K562 (cell line): ENCODE results near the gene DYNC2H1. TPM values are rescaled to one million over a fixed set of nuclear protein-coding genes. Genes with fewer than 3 reads are reported as not detected.

Experiments used
- ATAC-seq: fragments of 200-7000 bp; cut with Tn5 transposase; 3 replicates; pipeline ENCODE4 v1.9.1; 2020; ENCODE audit warnings: moderate library complexity
- BruUV-seq: library from RNA; stranded (reverse); fragments of 400-500 nt; replicated peaks from 2 replicates; lab custom pipeline; 2021; lab: Mats Ljungman, UMichigan
- CTCF ChIA-PET: fragments of 300-600 bp; formaldehyde crosslinking; extraction: SDS; loops from one replicate; lab custom pipeline; 2021; ENCODE audit warnings: low intra/inter-chr PET ratio; lab: Yijun Ruan, JAX
- POLR2A ChIA-PET: fragments of 300-600, 350-650 bp; sonication (Branson Sonifier 250); formaldehyde crosslinking; extraction: SDS; loops from one replicate; lab custom pipeline; 2021; ENCODE audit warnings: antibody characterized with exemption, inconsistent platforms; lab: Yijun Ruan, JAX
- DNase-seq, 4 experiments: peaks; one replicate each; pipeline versions ENCODE4 v3.0.0 to v3.0.0-alpha.2; 2011 to 2018; ENCODE audit warnings: low spot score in 3 of 4, mixed read lengths in 3 of 4; ENCODE audit errors: extremely low read depth in 1 of 4
- FAIRE-seq: peaks from 2 replicates; lab custom pipeline; 2011; peaks lifted over from hg19 to GRCh38; lab: Jason Lieb, UNC
- H2AFZ ChIP-seq: 2 replicates; pipeline ENCODE4 v1.6.0; 2011; ENCODE audit warnings: low read depth, low read length, control low read depth, inconsistent platforms
- H3K27ac ChIP-seq: fragments of 200-600 bp; 3 replicates; pipeline ENCODE4 v1.8.0; 2011; ENCODE audit warnings: low read depth, mild to moderate bottlenecking, control low read depth, inconsistent platforms, low read length, moderate library complexity, mixed read lengths; ENCODE audit errors: extremely low read depth
- H3K27me3 ChIP-seq, 2 experiments: fragments of 300-600 bp in 1 of 2; 2 replicates in 1 of 2; 3 replicates in 1 of 2; pipeline versions ENCODE4 v1.6.0 to v1.8.0; 2011; ENCODE audit warnings: inconsistent platforms in 2 of 2, low read length in 2 of 2, mild to moderate bottlenecking in 1 of 2, mixed read lengths in 1 of 2, moderate library complexity in 1 of 2; ENCODE audit not compliant: control insufficient read depth in 2 of 2, insufficient read depth in 2 of 2
- H3K36me3 ChIP-seq: fragments of 300-600 bp; 3 replicates; pipeline ENCODE4 v1.8.0; 2011; ENCODE audit warnings: mild to moderate bottlenecking, low read length, inconsistent platforms; ENCODE audit not compliant: control insufficient read depth, insufficient read depth
- H3K4me1 ChIP-seq, 2 experiments: fragments of 200-600 bp in 1 of 2; replicated peaks in 1 of 2; 2 replicates in 1 of 2; 3 replicates in 1 of 2; pipeline versions ENCODE4 v1.5.1 to v1.8.0; 2011; ENCODE audit warnings: inconsistent platforms in 2 of 2, low read length in 2 of 2, mild to moderate bottlenecking in 1 of 2, mixed read lengths in 1 of 2, moderate library complexity in 1 of 2; ENCODE audit not compliant: control insufficient read depth in 2 of 2, insufficient read depth in 2 of 2
- H3K4me2 ChIP-seq: 2 replicates; pipeline ENCODE4 v1.6.1; 2011; ENCODE audit warnings: low read length, control low read depth, inconsistent platforms, mixed read lengths; ENCODE audit not compliant: insufficient read depth
- H3K4me3 ChIP-seq: fragments of 200-600 bp; sonication (generic), shearing (Covaris generic); 2 replicates; pipeline ENCODE4 v1.5.1; 2016; ENCODE audit warnings: control low read depth, inconsistent platforms
- H3K79me2 ChIP-seq: fragments of 200-600 bp; 3 replicates; pipeline ENCODE4 v1.8.0; 2011; ENCODE audit warnings: low read length, inconsistent platforms; ENCODE audit not compliant: control insufficient read depth, insufficient read depth
- H3K9ac ChIP-seq, 2 experiments: 2 replicates each; pipeline versions ENCODE4 v1.6.0 to v1.6.1; 2011; ENCODE audit warnings: low read depth in 2 of 2, low read length in 2 of 2, control low read depth in 1 of 2, inconsistent platforms in 1 of 2, mild to moderate bottlenecking in 1 of 2, mixed read lengths in 1 of 2; ENCODE audit not compliant: insufficient read depth in 1 of 2
- H3K9me1 ChIP-seq: one replicate; pipeline ENCODE4 v1.6.0; 2011; ENCODE audit warnings: inconsistent platforms, mild to moderate bottlenecking, low read length, moderate library complexity; ENCODE audit not compliant: control insufficient read depth, insufficient read depth
- H3K9me3 ChIP-seq: replicated peaks from 2 replicates; pipeline ENCODE4 v1.5.1; 2011; ENCODE audit warnings: low read depth, low read length, inconsistent platforms; ENCODE audit not compliant: control insufficient read depth, insufficient read depth
- H4K20me1 ChIP-seq: replicated peaks from 2 replicates; pipeline ENCODE4 v1.6.1; 2011; ENCODE audit warnings: low read length, inconsistent platforms, mixed read lengths; ENCODE audit not compliant: control insufficient read depth, insufficient read depth
- CBFA2T2 ChIP-seq: fragments of 450-650 bp; conservative IDR thresholded peaks from 2 replicates; pipeline ENCODE4 v1.6.1; 2017; ENCODE audit warnings: mild to moderate bottlenecking
- CBX2 ChIP-seq: fragments of 200-600 bp; sonication (generic); IDR thresholded peaks from one replicate; pipeline ENCODE4 v1.6.1; 2012; ENCODE audit warnings: mild to moderate bottlenecking, low read length, inconsistent platforms; ENCODE audit not compliant: insufficient read depth, poor library complexity, severe bottlenecking
- CC2D1A ChIP-seq: fragments of 450-650 bp; IDR thresholded peaks from 2 replicates; pipeline ENCODE4 v1.6.1; 2017; ENCODE audit warnings: mild to moderate bottlenecking
- CHD1 ChIP-seq: fragments of 200-600 bp; sonication (generic); IDR thresholded peaks from one replicate; pipeline ENCODE4 v1.6.1; 2012; ENCODE audit warnings: mild to moderate bottlenecking, moderate library complexity, low read length, inconsistent platforms
- EP400 ChIP-seq: fragments of 450-650 bp; IDR thresholded peaks from 2 replicates; pipeline ENCODE4 v1.6.1; 2017; ENCODE audit warnings: antibody characterized with exemption, mild to moderate bottlenecking, moderate library complexity
- ERF ChIP-seq: fragments of 450-650 bp; formaldehyde crosslinking; IDR thresholded peaks from 2 replicates; pipeline ENCODE4 v1.4.0; 2020; ENCODE audit warnings: mild to moderate bottlenecking, mixed read lengths
- JUN ChIP-seq, 2 experiments: sonication (generic) in 1 of 2; formaldehyde crosslinking in 1 of 2; IDR thresholded peaks; 2 replicates each; pipeline versions ENCODE4 v1.6.1 to v1.8.0; 2012 to 2022; ENCODE audit warnings: borderline replicate concordance in 2 of 2, mild to moderate bottlenecking in 2 of 2, improper control_type of control experiment in 1 of 2, low read depth in 1 of 2, low read length in 1 of 2, missing genetic modification reagents in 1 of 2
- MAFK ChIP-seq: IDR thresholded peaks from 2 replicates; pipeline ENCODE4 v1.6.1; 2011; ENCODE audit warnings: low read length, improper control_type of control experiment
- NCOA4 ChIP-seq: fragments of 450-650 bp; IDR thresholded peaks from 2 replicates; pipeline ENCODE4 v1.6.1; 2018; ENCODE audit warnings: mild to moderate bottlenecking; ENCODE audit not compliant: partially characterized antibody
- PHF8 ChIP-seq: fragments of 200-600 bp; sonication (generic); IDR thresholded peaks from 2 replicates; pipeline ENCODE4 v1.6.1; 2012; ENCODE audit warnings: mixed run types, mild to moderate bottlenecking, inconsistent platforms, low read length, moderate library complexity, borderline replicate concordance
- POLR2A ChIP-seq: fragments of 450-650 bp; conservative IDR thresholded peaks from 2 replicates; pipeline ENCODE4 v1.6.1; 2016
- RBM34 ChIP-seq: fragments of 200-400 bp; formaldehyde crosslinking; IDR thresholded peaks from 2 replicates; pipeline ENCODE4 v1.6.1; 2018; ENCODE audit warnings: low read length, borderline replicate concordance; ENCODE audit not compliant: insufficient read depth
- ZNF586 ChIP-seq: fragments of 450-650 bp; formaldehyde crosslinking; conservative IDR thresholded peaks from 2 replicates; pipeline ENCODE4 v1.4.0; 2020; ENCODE audit warnings: mild to moderate bottlenecking, moderate library complexity
- WGBS: fragments of 100-300 bp; shearing (Covaris generic); methylation state at CpG from one replicate; pipeline ENCODE4 v1.1.6; 2016; ENCODE audit warnings: low coverage, mixed read lengths; ENCODE audit not compliant: insufficient coverage; ENCODE audit errors: missing lambda C conversion rate; 5-methylcytosine and 5-hydroxymethylcytosine counted together
- in situ Hi-C: fragments of 300-500 bp; cut with MboI; formaldehyde crosslinking; loops from 4 replicates; pipeline ENCODE4 v1.15.0; 2018; ENCODE audit warnings: inconsistent platforms, mixed read lengths
- intact Hi-C: fragments of 100-400 bp; cut with micrococcal nuclease; formaldehyde crosslinking; loops from 2 replicates; pipeline ENCODE4 v1.14.2; 2022
- polyA plus RNA-seq, 8 experiments: library from polyadenylated mRNA; depleted of rRNA in 4 of 8; stranded (reverse) in 5 of 8; unstranded in 3 of 8; fragments of >200 nt; fragmentation: Nextera tagmentation in 2 of 8; fragmentation: Illumina TruSeq in 1 of 8; extraction: Ambion mirVana in 2 of 8; extraction: Trizol in 1 of 8; gene quantifications; 2 replicates each; pipeline versions ENCODE4 v1.2.1 to v1.2.3, GENCODE V29; 2011 to 2014; ENCODE audit warnings: inconsistent platforms in 1 of 8, missing spikeins in 1 of 8
- total RNA-seq, 7 experiments: library from RNA; depleted of rRNA in 6 of 7; stranded (reverse); fragments of >200 nt in 6 of 7; fragmentation: Illumina TruSeq in 2 of 7; extraction: Trizol in 2 of 7; gene quantifications; 2 replicates each; pipeline versions ENCODE4 v1.2.1 to v1.2.3, GENCODE V29; 2011 to 2021; ENCODE audit warnings: low replicate concordance in 1 of 7
- TF ChIP-seq, protein P1 (sequence below): fragments of 150-350 bp; conservative IDR thresholded peaks from 2 replicates; pipeline ENCODE4 v1.6.1; 2014; ENCODE audit warnings: low read length

The DYNC2H1 gene
- total and polyA plus RNA-seq, 9 of the 15 experiments (the other 6 are each of a cell fraction or from before 2014, with no cell fraction given) = 0.08 to 0.64 (median 0.20) TPM

DNA sequence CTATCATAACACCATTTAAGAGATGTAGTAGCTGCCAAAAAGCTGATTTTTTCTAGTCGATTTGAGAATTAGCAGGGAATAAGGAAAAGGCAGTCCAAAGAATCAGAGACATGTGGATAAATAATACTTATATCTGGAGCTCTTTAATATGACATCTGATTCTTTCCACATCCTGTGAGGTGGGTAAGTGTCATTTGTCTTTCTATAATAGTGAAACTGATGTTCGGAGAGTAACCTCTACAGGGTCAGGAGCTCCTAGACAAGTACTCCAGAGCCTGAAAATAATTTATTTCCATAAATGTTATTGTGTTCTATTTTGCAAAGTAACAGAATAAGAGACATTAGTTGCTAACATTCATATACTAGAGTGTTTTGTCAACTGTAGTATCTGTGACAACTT, 367.6 kb downstream of the DYNC2H1 start:
- no peaks in the 10 kb centered on the region for H3K9me3 ChIP-seq
- H3K9me1 ChIP-seq = no peaks in the 10 kb centered on the region
- WGBS = 0% methylated on average over 2 of the region's 2 CpGs
- FAIRE-seq (no peak), DNase-seq (no peak), ATAC-seq (no peak)
- no peak overlapping the region for H2AFZ ChIP-seq
- no peaks in the 10 kb centered on the region for H3K27me3 ChIP-seq
- H3K4me2 ChIP-seq = no peak overlapping the region
- H3K4me1 ChIP-seq = no peaks in the 10 kb centered on the region
- TF ChIP-seq CC2D1A (no peak), PHF8 (no peak)
- in situ Hi-C loops = no loop called here
- no peaks in the 10 kb centered on the region for H3K36me3 ChIP-seq
- ChIA-PET CTCF (no interaction called here), POLR2A (no interaction called here)
- no peaks in the 10 kb centered on the region for H4K20me1 ChIP-seq
- H3K27ac ChIP-seq = no peak overlapping the region
- intact Hi-C loops = no loop called here
- H3K79me2 ChIP-seq = no peaks in the 10 kb centered on the region
- no peak overlapping the region for H3K9ac ChIP-seq
- no TSS peak for BruUV-seq
- H3K4me3 ChIP-seq = no peak overlapping the region

DNA sequence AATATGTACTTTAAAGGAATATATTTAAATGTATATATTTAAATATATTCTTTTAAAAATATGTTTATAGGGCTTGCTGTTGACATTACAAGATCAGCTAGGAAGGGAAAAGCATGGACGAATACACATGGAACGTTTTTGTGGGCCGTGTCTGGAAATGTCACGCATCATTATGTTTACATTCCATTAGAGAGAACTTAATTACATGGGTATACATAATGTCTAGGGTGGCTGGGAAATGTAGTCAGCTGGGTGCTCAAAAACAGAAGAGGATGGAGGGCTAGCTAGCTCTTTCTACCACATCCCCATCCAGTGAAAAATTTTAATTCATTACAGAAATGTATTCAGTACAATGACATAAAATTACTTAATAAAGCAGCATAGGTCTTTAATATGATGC, 371.2 kb downstream of the DYNC2H1 start:
- POLR2A ChIA-PET = no interaction called here
- TF ChIP-seq ZNF586 (no peak), EP400 (no peak), CBFA2T2 (no peak), MAFK (no peak), CBX2 (no peak), CHD1 (no peak), ERF (CRISPR knock-in tag) (no peak), NCOA4 (no peak), JUN (IDR thresholded peaks at IDR 0.05; ENCODE audit: borderline replicate concordance, low read depth, low read length) (no peak), JUN (CRISPR knock-in tag; IDR thresholded peaks at IDR 0.05; ENCODE audit: borderline replicate concordance) (no peak), POLR2A (no peak), RBM34 (no peak)
- TF ChIP-seq, protein P1, sequence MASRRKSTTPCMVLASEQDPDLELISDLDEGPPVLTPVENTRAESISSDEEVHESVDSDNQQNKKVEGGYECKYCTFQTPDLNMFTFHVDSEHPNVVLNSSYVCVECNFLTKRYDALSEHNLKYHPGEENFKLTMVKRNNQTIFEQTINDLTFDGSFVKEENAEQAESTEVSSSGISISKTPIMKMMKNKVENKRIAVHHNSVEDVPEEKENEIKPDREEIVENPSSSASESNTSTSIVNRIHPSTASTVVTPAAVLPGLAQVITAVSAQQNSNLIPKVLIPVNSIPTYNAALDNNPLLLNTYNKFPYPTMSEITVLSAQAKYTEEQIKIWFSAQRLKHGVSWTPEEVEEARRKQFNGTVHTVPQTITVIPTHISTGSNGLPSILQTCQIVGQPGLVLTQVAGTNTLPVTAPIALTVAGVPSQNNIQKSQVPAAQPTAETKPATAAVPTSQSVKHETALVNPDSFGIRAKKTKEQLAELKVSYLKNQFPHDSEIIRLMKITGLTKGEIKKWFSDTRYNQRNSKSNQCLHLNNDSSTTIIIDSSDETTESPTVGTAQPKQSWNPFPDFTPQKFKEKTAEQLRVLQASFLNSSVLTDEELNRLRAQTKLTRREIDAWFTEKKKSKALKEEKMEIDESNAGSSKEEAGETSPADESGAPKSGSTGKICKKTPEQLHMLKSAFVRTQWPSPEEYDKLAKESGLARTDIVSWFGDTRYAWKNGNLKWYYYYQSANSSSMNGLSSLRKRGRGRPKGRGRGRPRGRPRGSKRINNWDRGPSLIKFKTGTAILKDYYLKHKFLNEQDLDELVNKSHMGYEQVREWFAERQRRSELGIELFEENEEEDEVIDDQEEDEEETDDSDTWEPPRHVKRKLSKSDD = no peak

More for the DNA sequence above, 371.2 kb downstream of the DYNC2H1 start:
- FAIRE-seq = no peak
- CTCF ChIA-PET = no interaction called here
- Histone ChIP-seq H3K4me2 (no peak overlapping the region), H3K27ac (no peak overlapping the region), H3K9me3 (no peaks in the 10 kb centered on the region), H3K4me1 (no peaks in the 10 kb centered on the region), H2AFZ (no peak overlapping the region), H3K36me3 (no peaks in the 10 kb centered on the region), H3K9ac (no peak overlapping the region), H3K4me3 (no peak overlapping the region), H3K9me1 (no peaks in the 10 kb centered on the region), H4K20me1 (no peaks in the 10 kb centered on the region), H3K79me2 (no peaks in the 10 kb centered on the region), H3K27me3 (no peaks in the 10 kb centered on the region)
- BruUV-seq = no TSS peak
- DNase-seq = no peak
- ATAC-seq = no peak
- in situ Hi-C loops (no loop called here), intact Hi-C loops (no loop called here)
- WGBS = 0% methylated on average over 4 of the region's 4 CpGs
